HEK293T (cell line): Measurements from ENCODE around the gene ZNRF1.

ENCODE experiments used
- CTCF ChIA-PET: fragments of 350-600 bp; formaldehyde crosslinking; extraction: SDS; loops from one replicate; lab custom pipeline; 2021; ENCODE audit warnings: antibody characterized with exemption, inconsistent platforms; lab: Yijun Ruan, JAX
- POLR2A ChIA-PET: fragments of 350-600 bp; formaldehyde crosslinking; extraction: SDS; loops from one replicate; lab custom pipeline; 2020; ENCODE audit warnings: antibody characterized with exemption, inconsistent platforms; lab: Yijun Ruan, JAX
- DNase-seq: peaks from one replicate; pipeline ENCODE4 v3.0.0; 2012; ENCODE audit warnings: mixed read lengths; ENCODE audit errors: extremely low spot score
- ARNT ChIP-seq: fragments of 450-650 bp; IDR thresholded peaks from 2 replicates; pipeline ENCODE4 v1.6.1; 2017; ENCODE audit warnings: mild to moderate bottlenecking
- BHLHE40 ChIP-seq: fragments of 450-650 bp; IDR thresholded peaks from 2 replicates; pipeline ENCODE4 v1.6.1; 2016; ENCODE audit warnings: mild to moderate bottlenecking, moderate library complexity, borderline replicate concordance
- CTBP1 ChIP-seq: fragments of 450-650 bp; IDR thresholded peaks from 2 replicates; pipeline ENCODE4 v1.6.1; 2016; ENCODE audit warnings: borderline replicate concordance
- ELF4 ChIP-seq: fragments of 450-650 bp; IDR thresholded peaks from 2 replicates; pipeline ENCODE4 v1.6.1; 2017; ENCODE audit warnings: antibody characterized with exemption
- FOXA1 ChIP-seq: fragments of 450-650 bp; IDR thresholded peaks from 2 replicates; pipeline ENCODE4 v1.6.1; 2016; ENCODE audit warnings: mild to moderate bottlenecking
- FOXK2 ChIP-seq: fragments of 450-650 bp; IDR thresholded peaks from 2 replicates; pipeline ENCODE4 v1.6.1; 2016; ENCODE audit warnings: mild to moderate bottlenecking
- FOXM1 ChIP-seq: fragments of 450-650 bp; IDR thresholded peaks from 2 replicates; pipeline ENCODE4 v1.6.1; 2017; ENCODE audit warnings: mild to moderate bottlenecking, borderline replicate concordance
- HDGF ChIP-seq: fragments of 450-650 bp; IDR thresholded peaks from 2 replicates; pipeline ENCODE4 v1.6.1; 2017; ENCODE audit warnings: antibody characterized with exemption, borderline replicate concordance
- L3MBTL2 ChIP-seq: fragments of 450-650 bp; conservative IDR thresholded peaks from 2 replicates; pipeline ENCODE4 v1.6.1; 2016; ENCODE audit warnings: mild to moderate bottlenecking
- LEF1 ChIP-seq: fragments of 450-650 bp; IDR thresholded peaks from 2 replicates; pipeline ENCODE4 v1.6.1; 2017; ENCODE audit warnings: mild to moderate bottlenecking, borderline replicate concordance
- NFRKB ChIP-seq: fragments of 450-650 bp; IDR thresholded peaks from 2 replicates; pipeline ENCODE4 v1.6.1; 2016; ENCODE audit warnings: mild to moderate bottlenecking, moderate library complexity
- SP1 ChIP-seq: fragments of 450-650 bp; IDR thresholded peaks from 2 replicates; pipeline ENCODE4 v1.6.1; 2017
- SUZ12 ChIP-seq: fragments of 450-650 bp; IDR thresholded peaks from 2 replicates; pipeline ENCODE4 v1.6.1; 2016; ENCODE audit warnings: mild to moderate bottlenecking
- TARDBP ChIP-seq: fragments of 450-650 bp; IDR thresholded peaks from 2 replicates; pipeline ENCODE4 v1.6.1; 2016
- ZNF384 ChIP-seq: fragments of 450-650 bp; IDR thresholded peaks from 2 replicates; pipeline ENCODE4 v1.6.1; 2016
- TF ChIP-seq, protein P1 (sequence below): fragments of 450-650 bp; IDR thresholded peaks from 2 replicates; pipeline ENCODE4 v1.6.1; 2016

Gene ZNRF1

DNA sequence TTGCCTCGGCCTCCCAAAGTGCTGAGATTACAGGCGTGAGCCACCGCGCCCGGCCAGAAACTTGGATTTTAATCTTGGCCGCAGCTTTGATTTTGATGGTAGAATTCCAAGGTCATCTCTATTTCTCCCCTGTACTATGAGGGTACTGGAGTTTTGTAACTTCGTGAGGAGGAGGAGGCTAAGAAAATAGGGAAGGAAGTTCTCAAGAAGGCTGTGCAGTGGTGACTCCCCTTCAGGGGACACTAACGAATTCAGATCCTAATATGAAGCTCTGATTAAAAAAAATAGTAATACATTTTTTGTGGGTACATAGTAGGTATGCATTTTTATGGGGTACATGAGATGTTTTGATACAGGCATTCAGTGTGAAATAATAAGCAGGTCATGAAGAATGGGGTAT lies 61.9 kb downstream of the ZNRF1 start:
- ChIA-PET CTCF (no interaction called here), POLR2A (no interaction called here)
- DNase-seq: no peak

DNA sequence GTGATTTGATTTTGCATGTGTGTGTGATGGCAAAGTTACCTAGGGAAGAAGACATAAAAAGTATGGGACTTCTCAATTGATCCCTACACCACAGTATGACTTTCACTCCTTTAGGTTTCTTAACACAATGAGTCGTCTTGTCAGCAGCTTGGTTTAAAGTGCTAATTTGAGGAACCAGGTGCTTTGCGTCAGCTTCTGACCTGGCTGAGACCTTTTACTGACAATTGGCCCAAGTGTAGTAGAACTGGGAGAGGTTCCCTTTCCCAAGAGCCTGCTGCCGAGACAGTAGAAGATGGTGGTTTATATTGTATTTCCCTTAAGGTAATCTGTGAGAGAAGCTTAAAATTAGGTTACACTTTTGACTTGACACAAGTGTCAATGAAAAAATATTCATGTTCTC lies 62.8 kb downstream of the ZNRF1 start:
- CTCF ChIA-PET: interaction anchor here (1.0 kb wide), 1 partner anchor 10 kb away, joined by 3 read pairs; no protein-coding TSS in a partner anchor
- no peak for DNase-seq
- no peak for TF ChIP-seq ARNT
- TF ChIP-seq LEF1: no peak
- no peak for TF ChIP-seq FOXA1
- no peak for TF ChIP-seq CTBP1
- no peak for TF ChIP-seq BHLHE40
- POLR2A ChIA-PET: no interaction called here

More for the DNA sequence above, 61.9 kb downstream of the ZNRF1 start:
- no peak for TF ChIP-seq CTBP1
- no peak for TF ChIP-seq HDGF
- no peak for TF ChIP-seq FOXM1
- TF ChIP-seq LEF1: no peak
- no peak for TF ChIP-seq ELF4
- TF ChIP-seq ARNT: no peak
- no peak for TF ChIP-seq BHLHE40
- no peak for TF ChIP-seq FOXK2
- TF ChIP-seq FOXA1: no peak
- TF ChIP-seq SUZ12: no peak
- no peak for TF ChIP-seq NFRKB
- no peak for TF ChIP-seq TARDBP
- TF ChIP-seq L3MBTL2: no peak
- TF ChIP-seq SP1: no peak
- TF ChIP-seq ZNF384: no peak
- TF ChIP-seq, protein P1, sequence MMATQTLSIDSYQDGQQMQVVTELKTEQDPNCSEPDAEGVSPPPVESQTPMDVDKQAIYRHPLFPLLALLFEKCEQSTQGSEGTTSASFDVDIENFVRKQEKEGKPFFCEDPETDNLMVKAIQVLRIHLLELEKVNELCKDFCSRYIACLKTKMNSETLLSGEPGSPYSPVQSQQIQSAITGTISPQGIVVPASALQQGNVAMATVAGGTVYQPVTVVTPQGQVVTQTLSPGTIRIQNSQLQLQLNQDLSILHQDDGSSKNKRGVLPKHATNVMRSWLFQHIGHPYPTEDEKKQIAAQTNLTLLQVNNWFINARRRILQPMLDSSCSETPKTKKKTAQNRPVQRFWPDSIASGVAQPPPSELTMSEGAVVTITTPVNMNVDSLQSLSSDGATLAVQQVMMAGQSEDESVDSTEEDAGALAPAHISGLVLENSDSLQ: no peak

DNA sequence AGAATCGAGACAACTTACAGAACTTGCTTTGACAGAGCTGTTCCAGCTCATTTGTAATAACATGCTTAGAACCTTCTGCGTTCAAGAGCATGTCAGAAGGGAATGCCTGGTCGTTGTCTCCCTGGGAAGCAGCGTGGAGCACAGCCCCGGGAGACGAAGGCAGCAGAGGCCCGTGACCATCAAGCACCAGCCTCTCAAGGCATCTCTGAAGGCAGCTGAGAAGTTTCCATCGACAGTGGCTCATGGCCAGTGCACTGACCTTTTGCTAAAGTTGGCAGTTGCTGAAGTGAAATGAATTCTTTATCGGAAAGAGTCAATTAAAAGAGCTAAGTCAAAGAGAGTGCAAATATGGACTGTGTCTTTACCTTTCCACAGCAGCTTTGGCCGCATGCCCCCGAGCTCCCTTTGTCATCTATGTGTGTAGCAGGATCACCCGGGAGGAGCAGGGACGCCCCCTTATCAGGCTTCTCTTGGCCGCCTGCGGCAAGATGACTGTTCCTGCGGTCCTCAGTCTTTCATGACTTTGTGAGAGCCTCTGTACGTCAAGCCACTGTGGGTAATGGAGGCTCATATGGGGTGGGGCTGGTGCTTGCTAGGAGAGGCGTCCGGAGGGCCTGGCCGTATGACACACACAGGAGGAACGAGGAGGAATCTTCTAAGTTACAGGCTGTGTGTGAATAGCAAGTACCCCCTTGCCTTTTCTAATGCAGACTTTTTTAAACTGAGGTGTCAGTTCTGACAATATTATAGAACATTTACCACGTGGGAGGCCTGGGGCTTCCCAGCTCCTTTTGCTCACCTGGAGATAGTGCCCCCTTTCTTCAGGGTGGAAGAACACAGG lies 63.5 kb downstream of the ZNRF1 start:
- no peak for DNase-seq

DNA sequence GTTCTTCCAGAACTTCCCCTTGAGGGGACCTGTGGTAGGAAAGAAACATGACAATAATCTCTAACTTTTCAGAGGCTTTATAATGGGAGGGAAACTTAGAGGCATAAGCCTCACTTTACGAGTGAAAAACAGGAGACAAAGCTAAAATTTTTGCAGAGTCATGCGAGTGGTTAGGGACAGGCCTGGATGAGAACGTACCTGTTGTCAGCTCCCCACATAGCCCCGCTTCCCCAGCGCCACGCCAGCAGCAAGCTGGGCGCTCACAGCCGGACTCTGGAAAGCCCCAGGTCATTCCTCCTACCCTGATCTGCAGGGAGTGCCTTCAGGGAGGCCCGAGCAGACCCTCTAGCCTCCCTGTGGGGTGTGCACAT lies 64.1 kb downstream of the ZNRF1 start:
- no peak for TF ChIP-seq TARDBP
- TF ChIP-seq ELF4: no peak
- no peak for TF ChIP-seq LEF1
- TF ChIP-seq BHLHE40: no peak
- TF ChIP-seq HDGF: no peak
- no peak for TF ChIP-seq SP1
- no peak for TF ChIP-seq SUZ12
- TF ChIP-seq CTBP1: no peak
- no peak for TF ChIP-seq NFRKB
- TF ChIP-seq ARNT: no peak
- no peak for TF ChIP-seq FOXM1
- no peak for TF ChIP-seq ZNF384
- no peak for TF ChIP-seq FOXA1
- TF ChIP-seq FOXK2: no peak
- TF ChIP-seq L3MBTL2: no peak
- TF ChIP-seq, protein P1: no peak
- POLR2A ChIA-PET: no interaction called here
- no peak for DNase-seq
- CTCF ChIA-PET: interaction anchor here (0.6 kb wide), 1 partner anchor 15 kb away, joined by 4 read pairs; no protein-coding TSS in a partner anchor

More for the DNA sequence above, 63.5 kb downstream of the ZNRF1 start:
- TF ChIP-seq, protein P1: no peak
- no peak for TF ChIP-seq CTBP1
- no peak for TF ChIP-seq LEF1
- no peak for TF ChIP-seq FOXK2
- no peak for TF ChIP-seq HDGF
- TF ChIP-seq ARNT: no peak
- no peak for TF ChIP-seq NFRKB
- no peak for TF ChIP-seq L3MBTL2
- no peak for TF ChIP-seq FOXM1
- TF ChIP-seq SUZ12: no peak
- TF ChIP-seq BHLHE40: no peak
- no peak for TF ChIP-seq ELF4
- TF ChIP-seq ZNF384: no peak
- TF ChIP-seq SP1: no peak
- no peak for TF ChIP-seq TARDBP
- no peak for TF ChIP-seq FOXA1
- CTCF ChIA-PET: interaction anchor here (0.6 to 1.0 kb wide), 2 partner anchors 9 to 111 kb away, joined by 3 to 6 read pairs; no protein-coding TSS in a partner anchor
- POLR2A ChIA-PET: no interaction called here

DNA sequence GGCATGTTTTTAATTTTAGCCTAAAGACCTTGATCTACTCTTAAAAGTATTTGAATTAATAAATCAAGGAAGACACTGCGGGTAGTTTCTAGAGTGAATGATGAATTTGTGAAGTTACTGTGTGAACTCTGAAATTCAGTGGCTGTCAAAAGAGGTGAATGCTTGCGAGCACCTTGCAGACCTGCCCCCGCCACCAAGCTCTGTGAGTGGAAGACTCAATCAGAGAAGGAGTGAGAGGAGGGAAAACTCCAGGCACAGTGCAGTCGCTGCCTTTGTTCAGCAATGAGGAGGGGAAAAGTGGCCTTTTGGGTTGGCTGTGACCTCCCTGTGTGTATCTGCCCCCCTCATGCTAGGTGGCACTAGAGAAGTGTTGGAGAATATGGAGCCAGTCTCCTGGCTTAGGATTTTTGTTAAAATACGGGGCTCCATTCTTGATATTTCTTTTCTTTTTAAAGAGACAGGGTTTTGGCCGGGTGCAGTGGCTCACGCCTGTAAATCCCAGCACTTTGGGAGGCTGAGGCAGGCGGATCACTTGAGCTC lies 64.8 kb downstream of the ZNRF1 start:
- CTCF ChIA-PET: interaction anchor here (0.6 kb wide), 1 partner anchor 16 kb away, joined by 4 read pairs; no protein-coding TSS in a partner anchor
- TF ChIP-seq ARNT: no peak
- TF ChIP-seq, protein P1: no peak
- no peak for TF ChIP-seq FOXM1
- no peak for TF ChIP-seq CTBP1
- no peak for TF ChIP-seq NFRKB
- no peak for TF ChIP-seq FOXA1
- no peak for TF ChIP-seq ELF4
- no peak for TF ChIP-seq SUZ12
- TF ChIP-seq LEF1: no peak
- no peak for TF ChIP-seq L3MBTL2
- no peak for TF ChIP-seq FOXK2
- no peak for TF ChIP-seq TARDBP
- TF ChIP-seq HDGF: no peak
- DNase-seq: no peak
- POLR2A ChIA-PET: no interaction called here
